Measurements from ENCODE around the gene CENPH. TPM values are rescaled to one million over a fixed set of nuclear protein-coding genes. Genes with fewer than 3 reads are reported as not detected.
A peak's percentile ranks its signal among the peaks of the same experiment; 100 is the strongest.

CENPH gene
- total RNA-seq, 4 donors from 2014 or later, result 4.8 to 10.4 (median 9.0) TPM

DNA sequence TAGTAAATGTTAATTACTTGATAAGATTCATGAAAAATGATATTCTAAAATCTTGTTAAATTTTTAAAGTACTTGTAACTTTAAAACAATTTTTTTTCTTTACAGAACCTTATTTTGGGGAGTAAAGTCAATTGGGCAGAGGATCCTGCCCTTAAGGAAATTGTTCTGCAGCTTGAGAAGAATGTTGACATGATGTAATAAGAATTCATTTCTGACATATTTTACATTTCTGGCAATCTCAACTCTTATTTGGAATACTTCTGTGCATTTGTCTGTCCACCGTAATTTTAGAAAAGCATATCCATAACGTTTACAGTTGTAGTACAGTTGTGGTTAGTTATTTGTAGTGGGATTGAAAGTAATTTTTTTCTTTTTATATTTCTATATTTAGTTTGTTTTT lies 20.2 kb downstream of the CENPH start:
- H3K4me1 ChIP-seq, result no peaks in the 10 kb centered on the region
- TF ChIP-seq POLR2A (IDR thresholded peaks at IDR 0.05), result no peak
- TF ChIP-seq CTCF (IDR thresholded peaks at IDR 0.05), result no peak
- H3K4me3 ChIP-seq, result no peak overlapping the region
- H3K27ac ChIP-seq, result no peak overlapping the region
- DNase-seq, result no peak
- WGBS, 2 donors, result 74 to 87% methylated on average over 2 of the region's 2 CpGs
- intact Hi-C loops (cut with DNase I), result no loop called here
- H3K9me3 ChIP-seq, result no peaks in the 10 kb centered on the region
- no peaks in the 10 kb centered on the region for H3K27me3 ChIP-seq
- peaks cover 0 to 7% (median 0%) of the 10 kb centered on the region in 3 donors for H3K36me3 ChIP-seq

DNA sequence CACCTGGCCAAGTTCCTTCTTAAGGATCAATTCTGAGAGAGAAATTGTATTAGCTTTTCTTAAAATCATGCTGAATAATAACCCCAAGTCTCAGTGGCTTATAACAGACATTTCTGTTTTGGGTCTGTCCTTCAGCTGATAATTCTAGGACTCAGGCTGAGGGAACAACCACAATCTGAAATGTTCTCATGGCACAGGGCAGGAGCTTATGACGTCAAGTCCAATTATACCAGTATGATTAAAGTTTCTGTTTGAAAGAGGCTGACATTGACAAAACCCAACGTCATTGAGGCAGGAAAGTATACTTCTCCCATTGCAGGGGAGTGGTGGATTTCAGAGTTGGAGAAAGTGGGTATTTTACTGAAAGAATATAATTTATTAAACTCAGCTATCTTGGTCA lies 21.8 kb downstream of the CENPH start:
- 80 to 86% methylated on average over 2 of the region's 2 CpGs for WGBS, 2 donors
- Histone ChIP-seq H3K36me3 (peaks cover 0 to 7% (median 0%) of the 10 kb centered on the region in 3 donors), H3K4me3 (no peak overlapping the region), H3K9me3 (no peaks in the 10 kb centered on the region), H3K27ac (no peak overlapping the region), H3K4me1 (no peaks in the 10 kb centered on the region), H3K27me3 (no peaks in the 10 kb centered on the region)
- intact Hi-C loops (cut with DNase I), result no loop called here
- DNase-seq, result no peak
- TF ChIP-seq CTCF (IDR thresholded peaks at IDR 0.05), result no peak
- no peak for TF ChIP-seq POLR2A (IDR thresholded peaks at IDR 0.05)

- TF ChIP-seq POLR2A (IDR thresholded peaks at IDR 0.05) (no peak), CTCF (IDR thresholded peaks at IDR 0.05) (no peak)
- Histone ChIP-seq H3K27me3 (no peaks in the 10 kb centered on the region), H3K9me3 (no peaks in the 10 kb centered on the region), H3K4me3 (no peak overlapping the region), H3K36me3 (peaks cover 0 to 7% (median 0%) of the 10 kb centered on the region in 3 donors), H3K27ac (no peak overlapping the region), H3K4me1 (peaks cover 0 to 4% (median 2%) of the 10 kb centered on the region in 3 donors)
- no peak for DNase-seq
- intact Hi-C loops (cut with DNase I), result no loop called here
- 78 to 89% methylated on average over 2 of the region's 2 CpGs for WGBS, 2 donors
Measured at GRCh38 chr5:69212022-69212421, 22.6 kb downstream of the CENPH start.

DNA sequence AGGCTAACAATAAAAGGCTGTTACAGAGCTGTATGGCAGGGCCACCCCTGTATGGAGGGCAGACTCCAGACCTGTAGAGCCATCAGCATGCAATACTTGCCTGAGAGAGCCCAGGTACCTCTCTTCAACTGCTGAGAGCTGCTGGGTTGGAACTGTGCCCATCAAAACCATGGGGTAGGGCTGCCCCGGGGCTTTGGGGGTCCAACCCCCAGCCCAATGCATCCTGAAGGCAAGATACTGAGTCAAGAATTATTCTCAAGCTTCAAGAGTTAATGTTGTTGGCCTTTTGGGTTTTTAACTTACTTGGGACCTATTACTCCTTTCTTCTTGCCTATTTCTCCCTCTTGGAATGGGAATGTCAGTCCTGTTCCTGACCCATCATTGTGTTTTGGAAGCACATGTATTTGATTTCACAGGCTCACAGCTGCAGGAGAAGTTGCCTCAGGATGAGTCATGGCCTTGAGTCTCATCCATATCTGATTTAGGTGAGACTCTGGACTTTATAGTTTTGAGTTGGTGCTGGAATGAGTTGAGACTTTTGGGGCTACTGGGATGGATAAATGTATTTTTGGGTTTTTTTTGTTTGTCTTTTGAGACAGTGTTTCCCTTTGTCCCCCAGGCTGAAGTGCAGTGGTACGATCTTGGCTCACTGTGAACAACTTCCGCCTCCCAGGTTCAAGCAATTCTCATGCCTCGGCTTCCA lies 24.3 kb downstream of the CENPH start:
- intact Hi-C loops (cut with DNase I), result no loop called here
- no peak for DNase-seq
- H3K4me3 ChIP-seq, result no peak overlapping the region
- H3K4me1 ChIP-seq, result peaks cover 0 to 11% (median 6%) of the 10 kb centered on the region in 3 donors
- no peaks in the 10 kb centered on the region for H3K9me3 ChIP-seq
- no peak overlapping the region for H3K27ac ChIP-seq
- TF ChIP-seq POLR2A (IDR thresholded peaks at IDR 0.05) (no peak), CTCF (IDR thresholded peaks at IDR 0.05) (no peak)
- 90 to 93% methylated on average over 4 of the region's 4 CpGs for WGBS, 2 donors
- H3K27me3 ChIP-seq, result no peaks in the 10 kb centered on the region
- H3K36me3 ChIP-seq, result peaks cover 0 to 4% (median 0%) of the 10 kb centered on the region in 3 donors

- intact Hi-C loops (cut with DNase I), result no loop called here
- Histone ChIP-seq H3K27me3 (no peaks in the 10 kb centered on the region), H3K36me3 (no peaks in the 10 kb centered on the region), H3K9me3 (no peaks in the 10 kb centered on the region), H3K4me3 (peak overlapping the region; percentile 81 to 100 (median 91)), H3K4me1 (peaks cover 0 to 21% (median 14%) of the 10 kb centered on the region in 3 donors), H3K27ac (peak overlapping the region in 3 of 4 donors; percentile 95 to 98 (median 97))
- TF ChIP-seq CTCF (IDR thresholded peaks at IDR 0.05), result no peak
- TF ChIP-seq POLR2A (IDR thresholded peaks at IDR 0.05), result no peak
- no peak for DNase-seq
- WGBS, 2 donors, result 40 to 47% methylated on average over 6 of the region's 6 CpGs
Measured at GRCh38 chr5:69217151-69217511, 27.7 kb downstream of the CENPH start.

Data from esophagus squamous epithelium (tissue), 5 donors.